HTR-8/SVneo (cell line): ENCODE results near the gene NT5DC1.
A peak's percentile ranks its signal among the peaks of the same experiment; 100 is the strongest.

ENCODE experiments used
- DNase-seq: peaks from one replicate; pipeline ENCODE4 v3.0.0; 2011; ENCODE audit warnings: low spot score, mixed read lengths; ENCODE audit not compliant: insufficient read length
- FAIRE-seq: peaks from 2 replicates; lab custom pipeline; 2011; peaks lifted over from hg19 to GRCh38; lab: Jason Lieb, UNC

Gene NT5DC1

GRCh38 chr6:116100419-116101301 lies at the start of gene NT5DC1:
Gene NT5DC1 (plus strand): TSS chr6:116100853. CDS start chr6:116100931, 78 bp downstream.
- FAIRE-seq: peak; percentile 55
- peak; percentile 78 for DNase-seq

DNA sequence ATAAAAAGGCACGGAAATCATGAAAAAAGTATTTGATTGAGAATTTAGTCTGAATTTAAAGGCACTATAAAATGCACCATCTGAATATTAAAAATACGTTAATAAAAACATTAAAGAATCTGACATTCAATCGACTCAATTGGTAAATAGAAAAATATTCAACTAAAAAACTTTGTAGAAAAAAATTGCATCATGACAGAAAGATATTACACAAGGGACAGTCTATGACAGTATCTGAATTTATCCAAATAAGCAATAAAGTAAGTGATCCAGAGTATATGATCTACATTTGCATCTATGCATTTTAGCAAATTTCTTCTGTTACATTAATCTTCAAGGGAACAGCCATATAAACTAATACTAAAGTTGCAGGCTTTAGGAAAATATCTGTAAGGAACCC lies 49.4 kb upstream of the NT5DC1 start:
- FAIRE-seq (no peak), DNase-seq (no peak)

GRCh38 chr6:116055513-116055912 lies 45.1 kb upstream of the NT5DC1 start:
- no peak for DNase-seq
- no peak for FAIRE-seq

DNA sequence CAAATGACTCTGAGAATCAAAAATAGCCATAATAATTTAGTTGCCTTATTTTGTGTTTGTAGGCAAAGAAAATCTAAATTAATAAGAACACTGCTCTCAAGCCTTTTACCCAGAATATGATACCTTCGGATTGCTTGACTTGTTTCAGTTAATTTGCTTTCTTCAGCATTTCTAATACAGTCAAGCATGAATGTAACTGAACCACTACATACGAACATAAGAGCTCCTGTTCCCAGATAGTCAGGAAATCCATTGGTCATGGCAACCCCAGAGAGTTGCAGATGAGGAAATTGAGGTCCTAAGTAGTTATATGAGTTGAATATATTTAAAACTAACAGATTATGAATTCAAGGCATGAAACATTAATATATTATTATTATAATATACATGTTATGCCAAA lies 42.9 kb upstream of the NT5DC1 start:
- no peak for FAIRE-seq
- DNase-seq: no peak

- FAIRE-seq: no peak
- no peak for DNase-seq
Measured at GRCh38 chr6:116059713-116060571, 40.7 kb upstream of the NT5DC1 start.

DNA sequence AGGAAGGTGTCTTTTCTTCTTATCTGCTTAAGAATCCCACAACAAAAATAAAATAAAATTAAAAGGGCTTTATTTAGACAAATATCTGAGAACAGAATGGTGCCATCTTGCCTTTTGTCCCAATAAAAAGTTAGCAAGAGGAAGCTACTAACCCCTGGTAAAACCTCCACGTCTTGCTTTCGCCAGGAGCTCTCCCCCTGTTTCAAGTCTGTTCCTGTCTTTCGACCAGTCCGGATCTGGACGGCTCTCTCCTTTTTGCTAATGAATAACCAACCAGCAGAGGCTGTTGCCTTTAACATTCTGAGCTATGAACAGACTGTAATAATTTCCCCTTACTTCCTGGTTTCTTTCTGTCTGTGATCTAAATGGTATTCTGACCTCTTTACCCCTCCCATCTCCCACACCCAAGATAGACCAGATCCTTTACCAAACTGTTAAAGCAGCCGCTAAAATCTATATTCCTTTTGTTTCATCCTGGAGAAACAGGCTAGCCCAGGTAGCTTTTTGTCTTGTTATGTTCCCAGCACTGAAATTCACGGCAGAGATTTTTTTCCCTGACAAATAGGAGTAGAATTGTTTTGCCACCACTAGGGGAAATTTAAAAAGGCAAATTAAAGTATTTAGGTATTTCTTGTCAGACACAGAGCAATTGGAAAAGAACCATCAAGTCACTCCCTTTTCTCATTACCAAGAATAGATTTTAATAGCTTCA lies 39.9 kb upstream of the NT5DC1 start, which contains the start of gene FRK:
FRK (minus strand) TSS at position 320 of the 712 bp plus-strand sequence. CDS start 580 bp downstream, outside the sequence.
- FAIRE-seq: no peak
- no peak for DNase-seq

DNA sequence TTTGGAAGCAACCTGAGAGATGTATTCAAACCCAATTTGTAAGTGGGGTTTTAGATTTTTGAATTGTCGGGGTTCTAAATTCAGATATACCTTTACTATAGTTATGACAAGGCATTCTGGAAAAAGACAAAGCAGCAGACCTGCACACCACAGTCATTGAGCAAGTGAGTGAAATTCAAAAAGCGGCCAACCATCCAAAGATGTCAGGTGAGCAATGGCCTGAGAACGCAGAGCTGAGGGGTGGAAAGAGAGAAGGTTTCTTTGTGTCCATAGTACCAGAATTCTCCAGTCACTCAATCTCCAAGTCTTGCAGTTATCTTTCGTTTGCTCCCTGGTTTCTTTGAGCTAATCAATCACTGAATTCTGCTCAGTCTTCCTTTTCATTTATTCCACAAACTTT lies 38.2 kb upstream of the NT5DC1 start:
- FAIRE-seq (no peak), DNase-seq (no peak)

GRCh38 chr6:116064666-116065065 lies 36.0 kb upstream of the NT5DC1 start:
- no peak for FAIRE-seq
- DNase-seq: no peak

- FAIRE-seq (no peak), DNase-seq (no peak)
Measured at GRCh38 chr6:116066789-116067188, 33.9 kb upstream of the NT5DC1 start.

DNA sequence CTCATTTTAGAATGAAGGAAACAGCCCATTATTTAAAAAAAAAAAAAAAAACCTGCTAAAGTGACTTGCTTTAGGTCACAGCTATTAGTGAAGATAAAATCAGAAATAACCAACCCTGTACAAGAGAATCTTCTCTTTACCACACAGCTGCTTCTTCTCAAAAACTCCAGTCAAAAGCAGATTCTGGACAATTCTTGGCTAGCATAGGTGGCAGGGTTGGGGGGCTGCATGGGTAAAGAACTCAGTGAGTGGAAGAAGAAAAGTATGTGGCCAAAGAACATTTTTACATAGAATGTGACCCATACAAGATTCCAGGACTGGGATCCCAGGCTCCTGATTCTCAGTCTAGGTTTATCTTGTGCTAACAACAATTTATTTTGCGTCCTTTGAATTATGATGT lies 30.6 kb upstream of the NT5DC1 start:
- no peak for DNase-seq
- no peak for FAIRE-seq

GRCh38 chr6:116070616-116071389 lies 29.9 kb upstream of the NT5DC1 start:
- FAIRE-seq (no peak), DNase-seq (no peak)

- no peak for DNase-seq
- FAIRE-seq: no peak
Measured at GRCh38 chr6:116072368-116072767, 28.3 kb upstream of the NT5DC1 start.

- no peak for DNase-seq
- FAIRE-seq: no peak
Measured at GRCh38 chr6:116073765-116074440, 26.8 kb upstream of the NT5DC1 start.

DNA sequence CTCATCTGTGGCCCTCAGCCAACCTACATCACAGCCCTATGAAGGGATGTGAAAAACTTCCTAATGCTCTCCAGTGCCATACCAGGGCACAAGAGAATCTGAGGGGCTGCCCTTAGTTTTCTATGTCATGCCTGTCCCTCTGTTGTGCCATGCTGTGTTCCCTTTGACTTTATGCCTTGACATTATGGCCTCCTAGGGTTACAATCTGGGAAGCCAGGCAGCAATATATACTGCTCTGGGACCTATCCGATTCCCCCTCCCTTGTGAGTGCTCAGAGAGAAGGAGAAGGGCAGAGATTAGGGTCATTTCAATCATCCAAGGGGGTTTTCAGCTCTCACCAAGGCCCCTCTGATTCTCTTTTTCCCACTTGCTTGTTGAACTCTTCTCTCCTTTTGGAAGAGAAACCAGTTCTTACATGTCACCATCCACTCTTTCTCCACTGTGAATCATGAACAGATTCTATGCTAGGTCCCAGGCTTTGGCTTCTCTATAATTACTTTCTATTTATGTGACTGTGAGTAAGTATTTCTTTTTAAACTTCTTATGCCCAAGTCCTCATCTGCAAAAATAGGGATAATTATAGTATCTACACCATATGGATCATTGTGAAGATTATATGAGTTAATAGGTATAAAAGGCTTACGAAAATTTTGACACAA lies 25.8 kb upstream of the NT5DC1 start:
- FAIRE-seq: no peak
- no peak for DNase-seq

GRCh38 chr6:116078522-116078921 lies 22.1 kb upstream of the NT5DC1 start:
- DNase-seq: no peak
- no peak for FAIRE-seq

- FAIRE-seq: no peak
Measured at GRCh38 chr6:116078945-116079344, 21.7 kb upstream of the NT5DC1 start.

DNA sequence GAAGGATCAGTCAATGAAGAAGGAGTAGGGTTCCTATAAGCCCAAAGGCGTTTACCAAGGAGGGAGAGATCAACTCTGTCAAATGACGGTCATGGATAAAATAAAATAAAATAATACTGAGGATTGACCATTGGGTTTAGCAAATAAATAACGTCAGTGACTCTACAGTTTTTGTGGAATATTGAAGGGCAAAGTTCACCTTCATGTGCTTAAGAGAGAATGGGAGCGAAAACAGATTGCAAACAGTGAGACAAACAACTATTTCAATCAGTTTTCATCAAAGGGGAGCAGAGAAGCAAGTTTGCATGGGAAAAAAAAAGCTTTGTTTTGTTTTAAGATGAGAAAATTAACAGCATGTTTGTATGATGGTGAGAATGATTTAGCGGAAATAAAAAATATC lies 17.6 kb upstream of the NT5DC1 start:
- FAIRE-seq: no peak
- DNase-seq: no peak

More at GRCh38 chr6:116078945-116079344, 21.7 kb upstream of the NT5DC1 start:
- no peak for DNase-seq

DNA sequence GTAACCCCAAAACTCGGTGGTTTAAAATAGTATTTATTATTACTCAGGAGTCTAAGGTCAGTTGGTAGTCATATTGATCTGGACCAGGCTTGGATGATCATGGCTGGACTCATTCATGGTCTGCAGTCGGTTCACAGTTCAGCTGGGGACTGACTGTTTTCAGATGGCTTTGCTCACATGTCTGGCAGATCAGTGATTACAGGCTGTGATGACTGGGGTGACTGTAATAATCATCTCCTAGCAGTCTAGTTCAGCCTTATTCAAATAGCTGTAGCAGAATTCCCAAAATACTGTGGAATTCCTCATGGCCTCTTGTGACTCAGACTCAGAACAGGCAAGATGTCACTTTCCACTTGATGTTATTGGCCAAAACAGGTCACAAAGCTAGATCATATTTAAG lies 16.4 kb upstream of the NT5DC1 start:
- DNase-seq (no peak), FAIRE-seq (no peak)
